Astrocyte of the spinal cord (primary cell): ENCODE measurements around the gene ZSCAN5B.
A peak's percentile ranks its signal among the peaks of the same experiment; 100 is the strongest.
"Not testable (repeated sequence)": the region's sequence is repeated elsewhere in the genome, so short reads cannot be mapped to it uniquely, and the experiment has no call there.

ENCODE experiments used
- DNase-seq: peaks from one replicate; pipeline ENCODE4 v3.0.0; 2011; ENCODE audit warnings: low read depth, low spot score
- H3K4me3 ChIP-seq: 2 replicates; pipeline ENCODE4 v1.5.1; 2011; ENCODE audit warnings: low read depth, mild to moderate bottlenecking, low read length, moderate library complexity
- in situ Hi-C: cut with HindIII; loops from 2 replicates; pipeline ENCODE4 v1.10.0; 2017; ENCODE audit warnings: low sequenced_read_pairs
- TF ChIP-seq, protein P1 (sequence below): IDR thresholded peaks from 2 replicates; pipeline ENCODE4 v1.5.1; 2012; ENCODE audit warnings: low read depth, mild to moderate bottlenecking, low read length, inconsistent platforms

Gene ZSCAN5B

DNA sequence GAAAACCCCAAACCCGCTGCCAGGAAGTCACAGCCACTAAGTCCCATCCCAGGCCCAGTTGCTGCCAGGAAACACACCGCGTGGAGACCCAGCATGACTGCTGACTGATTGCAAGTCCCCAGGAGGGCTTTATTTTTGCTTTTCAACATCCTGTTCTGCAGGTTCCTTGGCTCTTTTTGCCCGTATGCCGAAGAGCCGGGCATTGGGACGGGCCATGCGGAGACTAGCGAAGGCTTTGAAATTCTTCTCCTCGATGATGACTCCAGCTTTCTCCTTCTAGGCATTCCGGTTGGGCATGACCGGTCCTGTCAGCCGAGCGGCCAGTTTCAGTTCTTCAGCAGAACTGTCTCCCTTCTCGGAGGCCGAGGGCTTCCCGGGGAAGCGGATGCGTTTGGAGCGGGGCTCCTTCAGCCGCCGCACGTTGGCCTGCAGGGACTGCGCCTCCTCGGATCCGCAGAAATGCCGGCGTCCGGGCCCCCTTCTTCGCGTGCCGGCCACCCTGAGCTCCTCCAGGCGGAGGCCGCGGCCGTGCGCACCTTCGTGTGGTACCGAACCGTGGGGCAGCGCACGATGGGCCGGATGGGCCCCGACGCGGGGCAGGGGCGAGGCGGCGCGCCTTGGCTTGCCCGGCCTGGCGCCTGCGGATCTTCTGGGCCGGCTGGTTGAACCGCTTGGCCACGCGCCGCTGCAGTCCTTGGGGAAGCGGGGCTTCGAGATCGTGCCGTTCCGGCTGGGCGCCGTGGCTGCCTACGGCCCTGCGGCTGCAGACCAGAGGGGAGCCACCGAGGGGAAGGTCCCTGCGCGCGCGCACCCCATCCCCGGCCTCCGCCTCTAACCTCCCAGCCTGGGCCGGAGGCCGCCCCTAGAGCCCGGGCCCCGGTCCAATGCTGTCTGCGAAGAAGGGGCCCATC, 19.7 kb upstream of the ZSCAN5B start:
- DNase-seq = peak; percentile 30
- peak overlapping the region; percentile 21 for H3K4me3 ChIP-seq
- TF ChIP-seq, protein P1, sequence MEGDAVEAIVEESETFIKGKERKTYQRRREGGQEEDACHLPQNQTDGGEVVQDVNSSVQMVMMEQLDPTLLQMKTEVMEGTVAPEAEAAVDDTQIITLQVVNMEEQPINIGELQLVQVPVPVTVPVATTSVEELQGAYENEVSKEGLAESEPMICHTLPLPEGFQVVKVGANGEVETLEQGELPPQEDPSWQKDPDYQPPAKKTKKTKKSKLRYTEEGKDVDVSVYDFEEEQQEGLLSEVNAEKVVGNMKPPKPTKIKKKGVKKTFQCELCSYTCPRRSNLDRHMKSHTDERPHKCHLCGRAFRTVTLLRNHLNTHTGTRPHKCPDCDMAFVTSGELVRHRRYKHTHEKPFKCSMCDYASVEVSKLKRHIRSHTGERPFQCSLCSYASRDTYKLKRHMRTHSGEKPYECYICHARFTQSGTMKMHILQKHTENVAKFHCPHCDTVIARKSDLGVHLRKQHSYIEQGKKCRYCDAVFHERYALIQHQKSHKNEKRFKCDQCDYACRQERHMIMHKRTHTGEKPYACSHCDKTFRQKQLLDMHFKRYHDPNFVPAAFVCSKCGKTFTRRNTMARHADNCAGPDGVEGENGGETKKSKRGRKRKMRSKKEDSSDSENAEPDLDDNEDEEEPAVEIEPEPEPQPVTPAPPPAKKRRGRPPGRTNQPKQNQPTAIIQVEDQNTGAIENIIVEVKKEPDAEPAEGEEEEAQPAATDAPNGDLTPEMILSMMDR = no peak

DNA sequence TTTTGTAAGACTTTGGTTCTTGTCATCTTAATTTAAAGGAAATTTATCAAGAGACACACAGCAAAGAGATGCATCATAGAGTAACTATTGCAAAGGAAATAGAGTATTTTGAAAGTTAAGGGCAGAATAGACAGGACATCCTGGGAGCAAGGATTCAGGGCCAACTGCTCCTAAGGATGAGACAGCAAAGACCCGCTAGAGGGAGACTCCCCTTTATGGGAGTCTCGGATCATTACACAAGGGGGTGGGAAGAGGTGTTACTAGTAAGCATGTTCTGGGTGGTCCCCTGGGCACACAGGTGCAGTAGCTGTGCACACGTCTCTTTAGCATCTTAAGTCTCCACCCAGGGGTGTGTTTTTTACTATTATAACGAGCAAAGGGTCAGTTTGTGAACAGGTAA, 14.1 kb upstream of the ZSCAN5B start:
- in situ Hi-C loops = no loop called here
- no peak overlapping the region for H3K4me3 ChIP-seq
- no peak for DNase-seq
- TF ChIP-seq, protein P1 = no peak

More for the DNA sequence above, 19.7 kb upstream of the ZSCAN5B start:
- in situ Hi-C loops = no loop called here

DNA sequence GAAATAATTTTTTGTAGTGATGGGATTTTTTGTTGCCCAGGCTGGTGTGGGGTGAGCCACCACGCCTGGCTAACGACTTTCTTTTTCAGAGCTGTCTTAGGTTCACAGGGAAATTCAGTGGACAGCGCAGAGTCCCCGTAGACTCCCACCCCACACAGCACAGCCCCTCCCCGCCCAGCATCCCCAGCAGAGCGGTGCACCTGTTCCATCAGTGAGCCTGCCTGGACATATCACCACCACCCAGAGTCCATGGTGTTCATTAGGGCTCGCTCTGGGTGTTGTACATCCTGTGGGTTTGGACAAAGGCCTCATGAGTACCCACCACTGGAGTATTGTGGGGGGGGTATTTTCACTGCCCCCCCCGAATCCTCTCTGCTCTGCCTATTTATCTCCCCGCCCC, 12.5 kb upstream of the ZSCAN5B start:
- DNase-seq, H3K4me3 ChIP-seq, in situ Hi-C loops: not testable (repeated sequence)

- in situ Hi-C loops = no loop called here
- TF ChIP-seq, protein P1 = no peak
- H3K4me3 ChIP-seq = no peak overlapping the region
- DNase-seq = no peak
These were observed 11.5 kb upstream of the ZSCAN5B start for GRCh38 chr19:56209091-56209490.

- in situ Hi-C loops, DNase-seq, H3K4me3 ChIP-seq: not testable (repeated sequence)
These were observed 10.0 kb upstream of the ZSCAN5B start for GRCh38 chr19:56207581-56207980.

- DNase-seq = no peak
- TF ChIP-seq, protein P1 = no peak
- in situ Hi-C loops = no loop called here
- no peak within 1 kb of the TSS for H3K4me3 ChIP-seq
These were observed 4.4 kb upstream of the ZSCAN5B start, which contains the start of gene ZSCAN5C for GRCh38 chr19:56201973-56202372. Gene ZSCAN5C (plus strand): TSS chr19:56202273. CDS start chr19:56205914, 3,641 bp downstream.

- in situ Hi-C loops = no loop called here
- H3K4me3 ChIP-seq = no peak overlapping the region
- TF ChIP-seq, protein P1 = no peak
- DNase-seq = no peak
These were observed 2.1 kb upstream of the ZSCAN5B start for GRCh38 chr19:56199687-56200086.
